Activated CD4-positive, alpha-beta T cell treated with anti-CD3 and anti-CD28 coated beads, Interleukin-2, amount 10 ng/mL, durations not matched to agents 7 days and 5 days (primary cell): ENCODE results near the gene INO80B. TPM values are rescaled to one million over a fixed set of nuclear protein-coding genes. Genes with fewer than 3 reads are reported as not detected.
"Not testable (repeated sequence)": the region's sequence is repeated elsewhere in the genome, so short reads cannot be mapped to it uniquely, and the experiment has no call there.

Experiments used
- CTCF ChIA-PET: fragments of 350-600 bp; sonication (Branson Sonifier 250); formaldehyde crosslinking; loops from one replicate; lab custom pipeline; 2021; ENCODE audit warnings: antibody characterized with exemption; lab: Charles Lee
- POLR2A ChIA-PET: fragments of 350-600 bp; sonication (Branson Sonifier 250); formaldehyde crosslinking; loops from one replicate; lab custom pipeline; 2021; ENCODE audit warnings: antibody characterized with exemption; lab: Charles Lee
- DNase-seq: peaks from one replicate; pipeline ENCODE4 v3.0.0-alpha.2; 2020
- H3K27ac Mint-ChIP-seq: one replicate; pipeline ENCODE4 v1.8.0; 2021; ENCODE audit warnings: mild to moderate bottlenecking, moderate library complexity, mixed read lengths
- H3K27me3 Mint-ChIP-seq: one replicate; pipeline ENCODE4 v1.8.0; 2021; ENCODE audit warnings: mixed read lengths
- H3K36me3 Mint-ChIP-seq: one replicate; pipeline ENCODE4 v1.8.0; 2021; ENCODE audit warnings: low read depth, mixed read lengths
- H3K4me1 Mint-ChIP-seq: one replicate; pipeline ENCODE4 v1.8.0; 2021; ENCODE audit warnings: mixed read lengths
- H3K4me3 Mint-ChIP-seq: one replicate; pipeline ENCODE4 v1.8.0; 2021; ENCODE audit warnings: mild to moderate bottlenecking, moderate library complexity, mixed read lengths
- H3K9me3 Mint-ChIP-seq: one replicate; pipeline ENCODE4 v1.8.0; 2021; ENCODE audit warnings: mixed read lengths
- total RNA-seq, 2 experiments: library from RNA; stranded (reverse); gene quantifications; one replicate each; pipeline ENCODE4 v1.2.3, GENCODE V29; 2021

INO80B gene
- total RNA-seq, 2 experiments from 2014 or later, result 28.9 to 32.1 TPM

GRCh38 chr2:74460187-74460586, 5.3 kb downstream of the INO80B start:
- H3K27me3 Mint-ChIP-seq, DNase-seq, H3K27ac Mint-ChIP-seq, POLR2A ChIA-PET, H3K9me3 Mint-ChIP-seq: not testable (repeated sequence)
- peaks cover 55% of the 10 kb centered on the region for H3K4me1 Mint-ChIP-seq
- H3K4me3 Mint-ChIP-seq, result peak overlapping the region; percentile 91
- CTCF ChIA-PET, result interaction anchor here (1.4 to 9.8 kb wide), 5 partner anchors 9 to 33 kb away, joined by 3 to 66 read pairs (median 5); partner anchors contain the start of genes CCDC142, MRPL53 and TTC31
- peaks cover 26% of the 10 kb centered on the region for H3K36me3 Mint-ChIP-seq

- ChIA-PET CTCF (interaction anchor here (1.0 to 9.8 kb wide), 6 partner anchors 8 to 34 kb away, joined by 3 to 66 read pairs (median 4); partner anchors contain the start of genes CCDC142, MRPL53 and TTC31), POLR2A (no interaction called here)
- DNase-seq, result no peak
- peaks cover 52% of the 10 kb centered on the region for H3K4me1 Mint-ChIP-seq
- H3K9me3 Mint-ChIP-seq, result no peaks in the 10 kb centered on the region
- no peaks in the 10 kb centered on the region for H3K27me3 Mint-ChIP-seq
- H3K4me3 Mint-ChIP-seq, result no peak overlapping the region
- no peak overlapping the region for H3K27ac Mint-ChIP-seq
- H3K36me3 Mint-ChIP-seq, result peaks cover 23% of the 10 kb centered on the region
These were observed 6.5 kb downstream of the INO80B start for GRCh38 chr2:74461187-74462053.

- Mint-ChIP-seq H3K4me3 (no peak overlapping the region), H3K4me1 (peaks cover 44% of the 10 kb centered on the region), H3K27ac (no peak overlapping the region), H3K36me3 (peaks cover 16% of the 10 kb centered on the region), H3K9me3 (no peaks in the 10 kb centered on the region), H3K27me3 (no peaks in the 10 kb centered on the region)
- no peak for DNase-seq
- CTCF ChIA-PET, result interaction anchor here (1.0 to 9.8 kb wide), 4 partner anchors 7 to 20 kb away, joined by 4 to 66 read pairs (median 5); partner anchors contain the start of genes CCDC142, MRPL53 and TTC31
- POLR2A ChIA-PET, result no interaction called here
These were observed 7.3 kb downstream of the INO80B start for GRCh38 chr2:74462054-74462785.

GRCh38 chr2:74462786-74463105, 7.9 kb downstream of the INO80B start:
- Mint-ChIP-seq H3K27me3 (no peaks in the 10 kb centered on the region), H3K36me3 (peaks cover 15% of the 10 kb centered on the region), H3K4me1 (peaks cover 43% of the 10 kb centered on the region), H3K4me3 (no peak overlapping the region), H3K27ac (peak overlapping the region; percentile 28), H3K9me3 (no peaks in the 10 kb centered on the region)
- ChIA-PET POLR2A (no interaction called here), CTCF (interaction anchor here (9.8 kb wide), 1 partner anchor 20 kb away, joined by 66 read pairs; the partner anchor contains the start of genes CCDC142 and TTC31)
- no peak for DNase-seq

- peak overlapping the region; percentile 98 for H3K4me3 Mint-ChIP-seq
- ChIA-PET POLR2A (no interaction called here), CTCF (interaction anchor here (1.0 to 1.1 kb wide), 3 partner anchors 11 to 18 kb away, joined by 3 to 4 read pairs (median 4); partner anchors contain the start of genes CCDC142 and TTC31)
- H3K9me3 Mint-ChIP-seq, result no peaks in the 10 kb centered on the region
- H3K27ac Mint-ChIP-seq, result peak overlapping the region; percentile 80
- H3K4me1 Mint-ChIP-seq, result peaks cover 35% of the 10 kb centered on the region
- H3K36me3 Mint-ChIP-seq, result peaks cover 15% of the 10 kb centered on the region
- DNase-seq, result no peak
- no peaks in the 10 kb centered on the region for H3K27me3 Mint-ChIP-seq
These were observed 9.5 kb downstream of the INO80B start for GRCh38 chr2:74464406-74464805.

- DNase-seq, H3K9me3 Mint-ChIP-seq, H3K27me3 Mint-ChIP-seq: not testable (repeated sequence)
- POLR2A ChIA-PET, result interaction anchor here (0.8 kb wide), 1 partner anchor 16 kb away, joined by 3 read pairs; the partner anchor contains the start of gene INO80B
- H3K4me3 Mint-ChIP-seq, result peak overlapping the region; percentile 68
- peak overlapping the region; percentile 80 for H3K27ac Mint-ChIP-seq
- CTCF ChIA-PET, result interaction anchor here (0.8 to 2.8 kb wide), 3 partner anchors 10 to 14 kb away, joined by 3 to 19 read pairs (median 3); partner anchors contain the start of genes CCDC142 and TTC31
- peaks cover 24% of the 10 kb centered on the region for H3K36me3 Mint-ChIP-seq
- peaks cover 36% of the 10 kb centered on the region for H3K4me1 Mint-ChIP-seq
These were observed 15.9 kb downstream of the INO80B start for GRCh38 chr2:74470742-74471141.

- peaks cover 24% of the 10 kb centered on the region for H3K36me3 Mint-ChIP-seq
- DNase-seq, result no peak
- ChIA-PET CTCF (interaction anchor here (0.8 to 2.8 kb wide), 3 partner anchors 11 to 15 kb away, joined by 3 to 19 read pairs (median 3); partner anchors contain the start of genes CCDC142 and TTC31), POLR2A (interaction anchor here (0.8 to 1.5 kb wide), 2 partner anchors 13 to 17 kb away, joined by 3 to 6 read pairs; partner anchors contain the start of genes INO80B and WBP1)
- H3K27me3 Mint-ChIP-seq, result no peaks in the 10 kb centered on the region
- H3K4me3 Mint-ChIP-seq, result peak overlapping the region; percentile 91
- peaks cover 32% of the 10 kb centered on the region for H3K4me1 Mint-ChIP-seq
- H3K27ac Mint-ChIP-seq, result peak overlapping the region; percentile 98
- no peaks in the 10 kb centered on the region for H3K9me3 Mint-ChIP-seq
These were observed 16.6 kb downstream of the INO80B start for GRCh38 chr2:74471332-74472065.

- Mint-ChIP-seq H3K4me3 (peak within 1 kb of the TSS; percentile 91), H3K27me3 (no peaks in the 10 kb centered on the region), H3K36me3 (peaks cover 25% of the 10 kb centered on the region), H3K27ac (peak within 1 kb of the TSS; percentile 98), H3K9me3 (no peaks in the 10 kb centered on the region), H3K4me1 (peaks cover 34% of the 10 kb centered on the region)
- ChIA-PET CTCF (interaction anchor here (0.7 to 2.8 kb wide), 12 partner anchors 10 to 272 kb away, joined by 3 to 19 read pairs (median 4); partner anchors contain the start of genes CCDC142, TTC31 and WBP1), POLR2A (interaction anchor here (0.9 to 1.5 kb wide), 3 partner anchors 10 to 17 kb away, joined by 3 to 6 read pairs (median 5); partner anchors contain the start of genes INO80B and WBP1)
- peak; percentile 97 for DNase-seq
These were observed 17.4 kb downstream of the INO80B start, which contains the start of gene MRPL53 for GRCh38 chr2:74472086-74472944. TSS of gene MRPL53 (minus strand) at chr2:74472680. CDS start at chr2:74472660, 20 bp downstream.

GRCh38 chr2:74472945-74473258, 18.0 kb downstream of the INO80B start:
- H3K27me3 Mint-ChIP-seq, result no peaks in the 10 kb centered on the region
- H3K9me3 Mint-ChIP-seq, result no peaks in the 10 kb centered on the region
- POLR2A ChIA-PET, result interaction anchor here (0.9 to 1.5 kb wide), 3 partner anchors 9 to 18 kb away, joined by 3 to 6 read pairs (median 5); partner anchors contain the start of genes INO80B and WBP1
- H3K36me3 Mint-ChIP-seq, result peaks cover 29% of the 10 kb centered on the region
- no peak for DNase-seq
- CTCF ChIA-PET, result interaction anchor here (0.7 to 2.8 kb wide), 10 partner anchors 9 to 116 kb away, joined by 3 to 19 read pairs (median 4); partner anchors contain the start of genes CCDC142, TTC31 and WBP1
- peak overlapping the region; percentile 98 for H3K27ac Mint-ChIP-seq
- H3K4me1 Mint-ChIP-seq, result peaks cover 39% of the 10 kb centered on the region
- peak overlapping the region; percentile 91 for H3K4me3 Mint-ChIP-seq

GRCh38 chr2:74474481-74474880, 19.6 kb downstream of the INO80B start:
- peaks cover 33% of the 10 kb centered on the region for H3K36me3 Mint-ChIP-seq
- H3K4me3 Mint-ChIP-seq, result no peak overlapping the region
- POLR2A ChIA-PET, result interaction anchor here (0.6 kb wide), 1 partner anchor 174 kb away, joined by 4 read pairs; no protein-coding TSS in a partner anchor
- no peaks in the 10 kb centered on the region for H3K9me3 Mint-ChIP-seq
- H3K27ac Mint-ChIP-seq, result no peak overlapping the region
- H3K4me1 Mint-ChIP-seq, result peaks cover 43% of the 10 kb centered on the region
- CTCF ChIA-PET, result interaction anchor here (0.8 to 1.5 kb wide), 2 partner anchors 9 to 13 kb away, joined by 4 to 5 read pairs; partner anchors contain the start of genes CCDC142 and TTC31
- H3K27me3 Mint-ChIP-seq, result no peaks in the 10 kb centered on the region
- DNase-seq, result no peak
